WTC11 (cell line): ENCODE data around the gene ROBO2. TPM values are rescaled to one million over a fixed set of nuclear protein-coding genes. Genes with fewer than 3 reads are reported as not detected.
A peak's percentile ranks its signal among the peaks of the same experiment; 100 is the strongest.

Experiments
- ATAC-seq: fragments of 200-7000 bp; cut with Tn5 transposase; 2 replicates; pipeline ENCODE4 v1.10.0; 2021; ENCODE audit warnings: mild to moderate bottlenecking, moderate library complexity
- CTCF ChIA-PET: fragments of 300-600 bp; sonication (Branson Sonifier 250); formaldehyde crosslinking; loops from one replicate; lab custom pipeline; 2021; ENCODE audit warnings: antibody characterized with exemption; lab: Charles Lee
- POLR2A ChIA-PET: fragments of 350-600 bp; sonication (Branson Sonifier 250); formaldehyde crosslinking; loops from one replicate; lab custom pipeline; 2021; ENCODE audit warnings: antibody characterized with exemption; lab: Charles Lee
- DNase-seq: peaks from one replicate; pipeline ENCODE4 v3.0.0; 2021; ENCODE audit warnings: low spot score
- H3K27ac Mint-ChIP-seq: 2 replicates; pipeline ENCODE4 v1.8.0; 2021; ENCODE audit warnings: mixed read lengths
- H3K27me3 Mint-ChIP-seq: 2 replicates; pipeline ENCODE4 v1.8.0; 2021; ENCODE audit warnings: low read depth, mild to moderate bottlenecking, moderate library complexity, mixed read lengths
- H3K36me3 Mint-ChIP-seq: 2 replicates; pipeline ENCODE4 v1.8.0; 2021; ENCODE audit warnings: mixed read lengths
- H3K4me1 Mint-ChIP-seq: 2 replicates; pipeline ENCODE4 v1.8.0; 2022; ENCODE audit warnings: mixed read lengths
- H3K4me3 Mint-ChIP-seq: 2 replicates; pipeline ENCODE4 v1.8.0; 2021; ENCODE audit warnings: mild to moderate bottlenecking, moderate library complexity, mixed read lengths
- H3K9me3 Mint-ChIP-seq: 2 replicates; pipeline ENCODE4 v1.8.0; 2021; ENCODE audit warnings: mixed read lengths
- ATF1 ChIP-seq: sonication (generic); formaldehyde crosslinking; IDR thresholded peaks from 2 replicates; pipeline ENCODE4 v1.8.1; 2023; ENCODE audit warnings: mild to moderate bottlenecking, moderate library complexity, missing genetic modification reagents
- ATF3 ChIP-seq: sonication (generic); formaldehyde crosslinking; conservative IDR thresholded peaks from 2 replicates; pipeline ENCODE4 v1.8.1; 2022; ENCODE audit warnings: mild to moderate bottlenecking, missing genetic modification reagents
- CREB1 ChIP-seq: sonication (generic); formaldehyde crosslinking; IDR thresholded peaks from 2 replicates; pipeline ENCODE4 v1.8.0; 2023; ENCODE audit warnings: mild to moderate bottlenecking, missing genetic modification reagents
- ELF4 ChIP-seq: sonication (generic); formaldehyde crosslinking; IDR thresholded peaks from 2 replicates; pipeline ENCODE4 v1.8.1; 2022; ENCODE audit warnings: low read depth, mild to moderate bottlenecking, moderate library complexity, missing genetic modification reagents
- ERG ChIP-seq: fragments of 250-450 bp; sonication (Bioruptor Pico); IDR thresholded peaks from 2 replicates; pipeline ENCODE4 v1.8.0; 2021; ENCODE audit warnings: mild to moderate bottlenecking
- FOXK1 ChIP-seq: sonication (generic); formaldehyde crosslinking; IDR thresholded peaks from 2 replicates; pipeline ENCODE4 v1.8.0; 2022; ENCODE audit warnings: mild to moderate bottlenecking, moderate library complexity, missing genetic modification reagents
- FOXP4 ChIP-seq: sonication (generic); formaldehyde crosslinking; IDR thresholded peaks from 2 replicates; pipeline ENCODE4 v1.8.0; 2022; ENCODE audit warnings: mild to moderate bottlenecking, missing genetic modification reagents
- IRF2 ChIP-seq: sonication (generic); formaldehyde crosslinking; IDR thresholded peaks from 2 replicates; pipeline ENCODE4 v1.8.0; 2022; ENCODE audit warnings: low read depth, missing genetic modification reagents, borderline replicate concordance
- JAZF1 ChIP-seq: fragments of 250-450 bp; sonication (Bioruptor Pico); IDR thresholded peaks from 2 replicates; pipeline ENCODE4 v1.9.0; 2021; ENCODE audit warnings: moderate library complexity, mild to moderate bottlenecking, inconsistent platforms
- MXD4 ChIP-seq: fragments of 250-450 bp; sonication (Bioruptor Pico); IDR thresholded peaks from 2 replicates; pipeline ENCODE4 v1.8.0; 2021; ENCODE audit warnings: mild to moderate bottlenecking, moderate library complexity, borderline replicate concordance
- NFE2L1 ChIP-seq: sonication (generic); formaldehyde crosslinking; IDR thresholded peaks from 2 replicates; pipeline ENCODE4 v1.8.1; 2023; ENCODE audit warnings: missing genetic modification reagents
- NR1H2 ChIP-seq: sonication (generic); formaldehyde crosslinking; IDR thresholded peaks from 2 replicates; pipeline ENCODE4 v1.9.0; 2021; ENCODE audit warnings: mild to moderate bottlenecking, moderate library complexity, missing genetic modification reagents
- SMAD4 ChIP-seq: sonication (generic); formaldehyde crosslinking; IDR thresholded peaks from 2 replicates; pipeline ENCODE4 v1.8.0; 2022; ENCODE audit warnings: mild to moderate bottlenecking, missing genetic modification reagents
- TEAD4 ChIP-seq: sonication (generic); formaldehyde crosslinking; IDR thresholded peaks from 2 replicates; pipeline ENCODE4 v1.8.0; 2022; ENCODE audit warnings: mild to moderate bottlenecking, missing genetic modification reagents
- USF2 ChIP-seq: sonication (generic); formaldehyde crosslinking; IDR thresholded peaks from 2 replicates; pipeline ENCODE4 v1.8.1; 2023; ENCODE audit warnings: mild to moderate bottlenecking, missing genetic modification reagents, moderate library complexity
- ZNF138 ChIP-seq: sonication (generic); formaldehyde crosslinking; conservative IDR thresholded peaks from 2 replicates; pipeline ENCODE4 v1.8.1; 2022; ENCODE audit warnings: mild to moderate bottlenecking, moderate library complexity, missing genetic modification reagents
- ZNF219 ChIP-seq: sonication (generic); formaldehyde crosslinking; IDR thresholded peaks from 2 replicates; pipeline ENCODE4 v1.8.0; 2023; ENCODE audit warnings: missing genetic modification reagents, mild to moderate bottlenecking, borderline replicate concordance
- ZNF281 ChIP-seq: sonication (generic); formaldehyde crosslinking; IDR thresholded peaks from 2 replicates; pipeline ENCODE4 v1.8.0; 2023; ENCODE audit warnings: mild to moderate bottlenecking, missing genetic modification reagents
- ZNF423 ChIP-seq: fragments of 250-450 bp; sonication (Bioruptor Pico); IDR thresholded peaks from 2 replicates; pipeline ENCODE4 v2.1.2; 2022; ENCODE audit warnings: mild to moderate bottlenecking, moderate library complexity
- ZNF512 ChIP-seq: sonication (generic); formaldehyde crosslinking; IDR thresholded peaks from 2 replicates; pipeline ENCODE4 v1.8.1; 2022; ENCODE audit warnings: missing genetic modification reagents, borderline replicate concordance
- ZNF671 ChIP-seq: fragments of 250-450 bp; sonication (Bioruptor Pico); IDR thresholded peaks from 2 replicates; pipeline ENCODE4 v1.8.0; 2021; ENCODE audit warnings: mild to moderate bottlenecking
- ZSCAN18 ChIP-seq: fragments of 250-450 bp; sonication (Bioruptor Pico); IDR thresholded peaks from 2 replicates; pipeline ENCODE4 v2.1.2; 2022; ENCODE audit warnings: mild to moderate bottlenecking, moderate library complexity
- total RNA-seq: library from RNA; stranded (reverse); gene quantifications from 3 replicates; pipeline ENCODE4 v1.2.3, GENCODE V29; 2021

ROBO2 gene
- total RNA-seq, 1 experiment from 2014 or later, result 11.7 TPM

- TF ChIP-seq ZNF512 (CRISPR knock-in tag), result no peak
- TF ChIP-seq MXD4 (CRISPR knock-in tag), result no peak
- no peak for TF ChIP-seq ZNF219
- TF ChIP-seq CREB1, result no peak
- TF ChIP-seq TEAD4 (CRISPR knock-in tag), result no peak
- no peak for TF ChIP-seq ZNF281 (CRISPR knock-in tag)
- no peak for TF ChIP-seq ERG (CRISPR knock-in tag)
- no peak for TF ChIP-seq ATF3
- no peak for TF ChIP-seq JAZF1 (CRISPR knock-in tag)
- no peak for TF ChIP-seq ELF4 (CRISPR knock-in tag)
Observed at GRCh38 chr3:77626157-77626556, 586.3 kb downstream of the ROBO2 start (continued).

GRCh38 chr3:77648214-77648613, 608.3 kb downstream of the ROBO2 start:
- no peak for DNase-seq
- no peak for TF ChIP-seq ATF1
- no peak for TF ChIP-seq ZNF138 (CRISPR knock-in tag)
- no peak for TF ChIP-seq ATF3
- TF ChIP-seq FOXK1 (CRISPR knock-in tag), result no peak
- TF ChIP-seq ZSCAN18 (CRISPR knock-in tag), result no peak
- TF ChIP-seq ZNF671 (CRISPR knock-in tag), result no peak
- TF ChIP-seq, all 79 proteins: peak for 0
- POLR2A ChIA-PET, result no interaction called here
- Mint-ChIP-seq H3K4me3 (no peak overlapping the region), H3K4me1 (peaks cover 12% of the 10 kb centered on the region), H3K27me3 (no peaks in the 10 kb centered on the region), H3K27ac (0 out of 2 replicates have a peak overlapping the region, but pooled peaks have one; percentile 19), H3K36me3 (no peaks in the 10 kb centered on the region), H3K9me3 (no peaks in the 10 kb centered on the region)
- CTCF ChIA-PET, result no interaction called here
- no peak for ATAC-seq

GRCh38 chr3:77648664-77649063, 608.8 kb downstream of the ROBO2 start:
- Mint-ChIP-seq H3K9me3 (no peaks in the 10 kb centered on the region), H3K27me3 (no peaks in the 10 kb centered on the region), H3K4me3 (no peak overlapping the region), H3K27ac (no peak overlapping the region), H3K36me3 (no peaks in the 10 kb centered on the region), H3K4me1 (peaks cover 12% of the 10 kb centered on the region)
- ChIA-PET CTCF (no interaction called here), POLR2A (no interaction called here)
- DNase-seq (no peak), ATAC-seq (no peak)
- TF ChIP-seq USF2 (CRISPR knock-in tag) (no peak), NFE2L1 (CRISPR knock-in tag) (no peak), FOXP4 (CRISPR knock-in tag) (no peak), ZNF423 (CRISPR knock-in tag) (no peak), IRF2 (CRISPR knock-in tag) (no peak), SMAD4 (CRISPR knock-in tag) (no peak), NR1H2 (CRISPR knock-in tag) (no peak), ATF3 (no peak)
